ENCODE data around the gene SEMA5B.
A peak's percentile ranks its signal among the peaks of the same experiment; 100 is the strongest.

SEMA5B gene

DNA sequence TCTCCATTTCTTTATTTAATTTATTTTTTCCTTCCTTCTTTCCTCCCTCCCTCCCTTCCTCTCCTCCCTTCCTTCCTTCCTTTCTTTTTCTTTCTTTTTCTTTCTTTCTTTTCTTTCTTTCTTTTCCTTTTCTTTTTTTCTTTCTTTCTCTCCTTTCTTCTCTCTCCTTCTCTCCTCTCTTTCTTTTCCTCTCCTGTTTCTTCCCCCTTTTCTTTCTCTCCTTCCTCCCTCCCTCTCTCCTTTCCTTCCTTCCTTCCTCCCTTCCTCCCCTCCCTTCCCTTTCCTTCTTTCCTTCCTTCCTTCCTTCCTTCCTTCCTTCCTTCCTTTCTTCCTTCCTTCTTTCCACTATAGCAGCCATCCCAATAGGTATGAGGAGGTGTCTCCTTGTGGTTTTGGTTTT, 32.5 kb upstream of the SEMA5B start:
- DNase-seq (ENCODE audit: insufficient read length, low spot score) = no peak
- FAIRE-seq = no peak

DNA sequence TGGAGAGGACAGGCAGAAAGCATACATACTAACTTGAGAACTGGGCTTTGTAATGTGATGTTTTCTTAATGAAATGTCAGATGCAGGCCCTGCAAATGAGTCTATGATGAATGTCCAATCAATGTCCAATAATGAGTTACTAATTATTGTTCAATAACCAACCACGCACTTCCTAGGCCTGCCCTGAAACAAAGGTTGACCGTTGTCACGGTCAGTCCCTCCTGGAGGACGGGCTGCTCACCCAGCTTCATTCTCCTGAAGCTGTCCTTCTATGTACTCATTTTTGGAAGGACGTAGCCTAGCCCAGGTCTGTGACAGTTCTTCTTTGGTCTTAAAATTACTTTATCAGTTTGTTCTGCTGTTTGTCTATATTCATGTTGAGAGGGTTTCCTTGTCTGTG, 30.9 kb upstream of the SEMA5B start:
- no peak for FAIRE-seq
- no peak for DNase-seq (ENCODE audit: insufficient read length, low spot score)

DNA sequence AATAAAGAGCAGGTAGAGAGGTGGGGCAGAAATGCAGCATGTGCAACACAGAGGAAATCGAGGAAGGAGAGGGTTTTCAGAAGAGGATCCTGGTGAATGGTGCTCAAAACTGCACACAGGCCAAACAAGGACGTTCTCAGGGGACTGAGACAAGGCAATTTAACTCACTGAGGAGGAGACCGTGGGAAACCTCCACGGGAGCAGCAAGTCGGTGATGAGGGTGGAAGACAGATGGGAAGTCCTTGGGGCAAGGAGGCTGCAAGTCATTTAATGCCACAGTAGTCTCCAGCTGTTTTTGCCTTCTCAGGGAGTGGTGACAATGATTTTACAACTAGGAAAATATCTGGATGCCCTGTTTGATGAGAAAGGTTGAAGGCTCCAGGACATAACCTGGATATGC, 27.8 kb upstream of the SEMA5B start:
- FAIRE-seq (no peak), DNase-seq (ENCODE audit: insufficient read length, low spot score) (no peak)

DNA sequence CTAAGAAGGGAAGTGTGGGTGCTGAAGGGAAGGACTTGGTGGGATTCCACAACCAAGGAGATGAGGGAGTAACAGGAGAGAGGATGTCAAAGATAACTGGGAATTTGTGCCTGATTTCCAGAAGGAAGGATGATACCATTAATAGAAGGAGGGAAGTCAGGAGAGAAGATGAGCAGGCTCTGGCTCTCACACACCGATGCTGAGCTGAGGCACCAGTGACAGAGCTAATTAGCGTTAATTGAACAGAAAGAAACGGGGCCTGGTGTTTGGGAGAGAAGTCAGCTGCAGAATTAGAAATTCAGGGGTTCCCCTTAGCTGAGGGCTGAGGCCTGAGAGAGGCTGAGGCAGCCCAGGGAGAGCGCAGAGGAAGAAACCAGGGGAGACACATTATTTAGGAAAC, 27.4 kb upstream of the SEMA5B start:
- FAIRE-seq = no peak
- no peak for DNase-seq (ENCODE audit: insufficient read length, low spot score)

DNA sequence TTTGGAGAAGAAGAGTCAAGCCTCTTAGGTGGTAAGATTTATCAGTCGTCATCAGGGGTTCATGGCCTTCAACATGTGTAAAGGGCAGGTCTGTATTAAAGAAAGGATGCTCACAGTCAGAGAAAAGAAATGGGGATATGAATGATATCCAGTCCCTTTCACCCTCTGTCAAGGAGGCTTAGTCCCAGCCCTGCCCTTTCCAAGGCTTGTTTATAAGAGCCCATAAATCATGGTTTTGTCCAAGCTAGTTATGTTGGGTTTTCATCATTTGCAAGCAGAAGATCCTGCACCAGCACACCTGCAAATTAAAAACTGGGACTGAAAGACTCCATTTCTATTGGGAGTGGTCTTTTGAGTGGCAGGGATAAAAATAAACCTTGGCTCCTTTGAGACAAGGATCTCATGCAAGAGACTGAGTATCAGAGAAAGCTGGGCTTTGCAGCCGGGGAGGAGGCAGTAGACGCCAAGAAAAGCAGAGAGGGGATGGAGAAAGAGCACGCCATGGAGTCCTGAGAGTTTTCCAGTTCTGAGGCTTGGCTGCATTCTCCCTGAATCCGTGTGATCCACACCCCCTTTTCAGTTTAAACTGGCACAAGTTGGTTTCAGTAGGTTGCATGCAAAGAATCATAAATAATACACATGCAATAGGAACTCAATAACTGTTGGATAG, 26.7 kb upstream of the SEMA5B start:
- DNase-seq (ENCODE audit: insufficient read length, low spot score) (no peak), FAIRE-seq (no peak)

DNA sequence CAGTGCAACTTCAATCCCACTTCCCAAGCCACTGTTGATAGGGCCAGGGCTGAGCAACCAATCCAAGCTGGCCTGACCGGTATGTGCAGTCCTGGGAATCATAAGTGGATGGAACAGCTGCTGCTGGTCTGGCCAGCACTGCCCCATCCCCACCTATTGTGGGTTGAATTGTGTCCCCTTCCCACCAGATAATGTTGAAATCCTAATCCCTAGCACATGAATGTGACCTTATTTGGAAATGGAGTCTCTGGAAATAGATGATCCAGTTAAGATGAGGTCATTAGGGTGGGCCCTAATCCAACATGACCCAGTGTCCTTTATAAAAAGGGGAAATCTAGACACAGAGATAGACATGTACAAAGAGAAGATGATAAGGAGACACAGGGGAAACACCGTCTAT, 25.5 kb upstream of the SEMA5B start:
- no peak for FAIRE-seq

DNA sequence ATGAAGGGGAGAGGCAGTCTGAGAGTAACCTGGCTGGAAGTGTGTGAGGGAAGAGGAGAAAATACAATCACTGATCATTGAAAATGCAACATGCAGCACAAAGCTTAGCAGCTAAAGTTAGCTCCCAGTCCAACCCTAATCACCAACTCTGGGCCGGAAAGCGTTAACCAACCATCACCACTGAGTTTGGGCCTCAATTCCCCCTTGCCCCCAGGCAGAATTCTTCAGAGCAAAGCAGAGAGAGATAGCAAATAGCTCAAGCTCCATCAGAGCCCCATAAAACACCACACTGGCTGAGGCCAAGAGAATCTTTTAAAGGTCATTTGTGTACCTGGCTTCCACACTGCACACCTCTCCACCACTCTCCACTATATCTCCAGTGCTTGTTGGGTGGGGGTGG, 23.1 kb upstream of the SEMA5B start:
- DNase-seq (ENCODE audit: insufficient read length, low spot score) = no peak
- FAIRE-seq = no peak

More for the DNA sequence above, 25.5 kb upstream of the SEMA5B start:
- DNase-seq (ENCODE audit: insufficient read length, low spot score) = no peak

DNA sequence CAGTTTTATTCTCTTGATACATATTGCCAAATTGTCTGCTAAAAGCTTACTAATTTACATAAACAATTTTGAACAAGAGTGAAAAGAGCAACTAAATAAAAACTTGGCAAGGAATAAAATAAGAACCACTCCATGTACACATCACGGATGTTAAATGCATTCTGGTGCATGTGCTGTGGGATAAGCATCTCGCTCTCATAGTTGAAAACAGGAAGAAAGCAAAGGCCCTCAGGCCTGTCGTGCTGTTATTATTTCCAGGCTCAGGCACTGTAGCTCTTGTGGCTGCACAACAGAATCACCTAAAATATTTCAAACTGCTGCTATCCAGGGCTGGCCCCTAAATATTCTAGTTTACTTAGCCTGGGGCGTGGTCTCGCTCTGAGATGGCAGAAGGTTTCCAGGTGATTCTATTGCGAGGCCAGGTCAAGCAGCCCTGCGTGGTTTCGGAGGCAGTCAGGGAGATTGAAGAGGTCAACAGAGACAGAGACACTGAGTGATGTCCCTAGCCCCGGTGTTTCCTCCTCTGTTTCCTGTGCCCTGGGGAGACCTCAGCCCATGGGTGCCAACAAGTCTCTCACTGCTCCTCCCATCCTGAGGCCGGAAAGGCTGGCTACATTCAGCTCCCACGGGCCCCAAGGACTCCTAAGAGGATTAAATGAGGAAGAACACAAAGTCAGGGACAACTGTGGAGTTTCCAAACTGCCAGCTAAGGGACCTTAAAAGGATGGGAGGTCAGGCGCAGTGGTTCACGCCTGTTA, 21.1 kb upstream of the SEMA5B start:
- FAIRE-seq (no peak), DNase-seq (ENCODE audit: insufficient read length, low spot score) (no peak)

DNA sequence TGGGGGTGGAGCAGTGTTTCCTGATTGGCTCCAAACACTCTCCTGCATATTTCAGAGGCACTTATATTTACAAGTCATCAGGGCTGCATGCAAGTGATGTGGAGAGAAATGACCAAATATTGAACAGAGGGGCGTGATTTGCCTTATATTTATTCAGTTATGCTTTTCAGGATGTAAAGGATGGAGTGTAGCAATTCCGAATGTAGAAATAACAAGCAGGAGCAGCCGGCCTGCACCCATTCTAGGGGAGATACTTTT, 19.4 kb upstream of the SEMA5B start:
- no peak for FAIRE-seq
- no peak for DNase-seq (ENCODE audit: insufficient read length, low spot score)

DNA sequence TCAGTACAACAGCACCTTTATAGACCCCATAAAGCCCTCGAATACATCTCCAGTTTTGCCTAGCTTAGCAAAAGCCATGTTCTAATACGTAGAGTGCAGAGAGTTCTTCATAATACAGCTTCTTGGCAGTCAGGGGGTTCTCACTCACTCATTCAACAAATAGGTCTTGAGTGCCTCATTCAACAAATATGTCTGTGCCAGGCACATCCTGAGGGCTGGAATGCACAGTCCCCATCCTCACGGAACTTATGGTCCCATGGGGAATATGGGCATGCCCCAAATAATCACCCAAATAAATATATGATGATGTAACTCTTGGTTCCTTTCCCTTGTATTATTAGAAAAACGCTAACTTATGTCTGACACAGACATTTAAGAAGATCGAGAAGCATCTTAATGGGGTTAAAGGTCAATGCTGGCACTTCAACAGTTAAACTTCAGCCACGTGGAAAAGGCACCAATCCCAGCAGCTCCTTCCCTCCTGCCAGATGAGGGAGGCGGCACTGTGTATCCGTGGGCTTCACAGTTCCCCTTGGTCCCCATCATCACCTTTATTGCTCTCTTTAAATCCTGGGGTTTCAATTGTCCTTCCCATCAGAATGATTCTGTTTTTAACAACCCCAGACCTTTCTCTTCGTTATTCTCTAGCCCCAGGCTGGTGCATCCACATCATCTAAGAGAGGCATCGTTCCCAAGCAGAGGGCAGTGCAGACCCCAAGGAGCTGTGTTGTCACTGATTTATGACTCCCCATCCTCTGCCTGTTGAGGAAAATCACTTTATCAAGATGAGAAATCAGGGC, 18.9 kb upstream of the SEMA5B start:
- FAIRE-seq (no peak), DNase-seq (ENCODE audit: insufficient read length, low spot score) (no peak)

DNA sequence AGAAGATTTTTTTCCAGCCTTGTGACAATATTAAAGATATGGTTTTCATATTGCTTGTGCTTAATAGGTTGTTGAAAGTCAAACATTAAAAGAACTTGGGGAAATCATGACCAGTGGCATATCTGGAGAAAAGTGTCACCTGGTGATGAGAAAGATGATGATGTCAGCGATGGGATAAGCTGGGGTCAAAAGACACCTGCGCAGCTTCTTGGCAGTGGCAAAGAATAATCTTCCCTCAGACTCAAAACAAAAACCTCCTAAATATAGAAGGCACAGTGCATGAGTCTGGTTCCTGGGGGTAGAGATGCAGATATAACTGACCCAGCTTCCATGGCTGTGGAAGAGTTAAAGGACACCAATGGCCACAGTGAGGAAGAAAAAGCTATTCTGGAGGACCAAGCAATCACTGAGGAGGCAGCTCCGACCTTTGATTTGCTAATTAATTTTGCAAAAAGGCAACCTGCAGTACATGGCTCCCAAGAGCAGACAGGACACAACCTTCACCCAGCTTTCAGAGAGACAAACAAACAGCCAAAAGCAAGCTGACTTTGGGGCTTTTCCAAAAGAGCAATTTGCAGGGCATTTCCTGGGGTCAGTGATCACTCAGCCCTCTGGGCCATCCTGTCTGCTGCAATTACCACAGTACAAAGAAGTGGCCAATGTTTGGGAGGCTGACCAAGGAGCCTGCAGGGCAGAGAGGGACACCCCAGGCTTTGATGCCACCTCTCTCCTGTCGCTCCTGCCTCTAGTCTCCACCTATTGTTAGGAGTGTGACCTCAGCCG, 17.6 kb upstream of the SEMA5B start:
- no peak for FAIRE-seq

DNA sequence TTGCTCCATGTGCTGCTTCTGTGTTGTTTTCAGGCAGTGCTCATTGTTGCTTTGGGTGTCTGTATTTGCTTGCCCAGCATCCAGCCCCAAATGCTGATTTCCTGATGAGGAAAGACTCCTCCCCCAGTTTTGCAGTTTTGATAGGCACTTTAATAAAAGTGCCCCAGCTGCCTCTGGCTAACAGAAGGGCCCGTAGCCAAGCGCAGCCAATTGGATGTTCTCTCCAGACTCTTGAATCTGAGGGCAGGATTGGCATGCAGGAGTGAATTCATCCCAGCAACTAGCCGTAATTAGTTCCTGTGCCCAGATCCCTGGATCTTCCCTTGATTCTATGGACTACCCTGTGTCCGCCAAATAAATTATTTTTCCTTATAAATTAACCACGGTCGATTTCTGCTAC, 14.8 kb upstream of the SEMA5B start:
- no peak for DNase-seq (ENCODE audit: insufficient read length, low spot score)
- FAIRE-seq = no peak

More for the DNA sequence above, 17.6 kb upstream of the SEMA5B start:
- DNase-seq (ENCODE audit: insufficient read length, low spot score) = no peak

DNA sequence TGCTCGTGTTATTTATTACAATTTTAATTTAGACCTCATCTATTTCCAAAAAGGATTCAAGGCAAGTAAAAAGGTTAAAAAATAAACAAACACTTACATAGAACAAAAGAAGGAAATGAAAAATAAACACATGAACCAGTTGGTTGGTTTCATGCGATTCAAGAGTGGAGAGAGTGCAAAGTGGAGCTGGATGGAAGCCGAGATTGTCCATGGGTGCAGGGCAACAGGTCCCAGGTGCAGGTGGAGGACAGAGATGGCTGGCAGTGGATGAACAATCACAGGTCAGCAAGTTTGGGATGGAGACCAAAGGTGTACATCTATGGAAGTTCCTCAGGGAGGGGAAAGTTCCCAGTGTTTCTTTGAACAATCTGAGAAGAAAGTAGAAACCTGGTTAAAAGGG, 11.6 kb upstream of the SEMA5B start:
- DNase-seq (ENCODE audit: insufficient read length, low spot score) = no peak
- FAIRE-seq = no peak

DNA sequence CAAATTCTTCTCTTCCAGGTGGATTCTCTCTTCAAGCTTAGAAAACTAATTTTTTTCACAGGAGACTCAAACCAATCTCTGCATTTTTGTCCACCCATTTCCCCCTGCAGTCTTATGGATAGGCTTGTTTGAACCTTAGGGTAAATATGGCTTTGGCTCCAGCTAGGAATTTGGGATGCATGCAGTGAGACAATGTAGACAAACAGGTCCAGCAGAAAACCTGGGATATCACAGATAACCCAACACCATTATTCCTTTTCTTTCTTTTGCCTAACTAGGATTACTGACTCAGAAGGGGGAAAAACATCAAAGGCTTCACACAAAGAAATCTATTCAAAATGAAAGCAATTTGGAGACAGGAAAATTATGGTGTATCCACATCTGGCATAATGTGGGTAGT, 11.2 kb upstream of the SEMA5B start:
- DNase-seq (ENCODE audit: insufficient read length, low spot score) (no peak), FAIRE-seq (no peak)

DNA sequence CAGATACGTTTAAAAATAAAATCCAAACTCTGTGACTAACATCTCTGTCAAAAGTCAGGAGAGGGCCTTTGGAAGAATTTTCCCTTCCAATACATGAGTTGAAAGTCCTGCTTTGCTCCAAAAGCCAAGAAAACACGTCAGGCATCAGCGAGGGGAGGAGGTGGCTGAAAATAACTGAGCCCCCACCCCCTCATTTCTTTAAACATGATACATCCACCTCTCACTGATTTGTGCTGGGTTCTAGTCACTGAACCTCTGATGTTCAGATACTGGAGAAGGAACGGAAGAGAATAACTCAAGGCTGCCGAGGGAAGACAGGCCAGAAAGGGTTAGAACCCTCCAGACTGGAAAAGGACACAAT, 9.4 kb upstream of the SEMA5B start:
- no peak for DNase-seq (ENCODE audit: insufficient read length, low spot score)
- FAIRE-seq = no peak

DNA sequence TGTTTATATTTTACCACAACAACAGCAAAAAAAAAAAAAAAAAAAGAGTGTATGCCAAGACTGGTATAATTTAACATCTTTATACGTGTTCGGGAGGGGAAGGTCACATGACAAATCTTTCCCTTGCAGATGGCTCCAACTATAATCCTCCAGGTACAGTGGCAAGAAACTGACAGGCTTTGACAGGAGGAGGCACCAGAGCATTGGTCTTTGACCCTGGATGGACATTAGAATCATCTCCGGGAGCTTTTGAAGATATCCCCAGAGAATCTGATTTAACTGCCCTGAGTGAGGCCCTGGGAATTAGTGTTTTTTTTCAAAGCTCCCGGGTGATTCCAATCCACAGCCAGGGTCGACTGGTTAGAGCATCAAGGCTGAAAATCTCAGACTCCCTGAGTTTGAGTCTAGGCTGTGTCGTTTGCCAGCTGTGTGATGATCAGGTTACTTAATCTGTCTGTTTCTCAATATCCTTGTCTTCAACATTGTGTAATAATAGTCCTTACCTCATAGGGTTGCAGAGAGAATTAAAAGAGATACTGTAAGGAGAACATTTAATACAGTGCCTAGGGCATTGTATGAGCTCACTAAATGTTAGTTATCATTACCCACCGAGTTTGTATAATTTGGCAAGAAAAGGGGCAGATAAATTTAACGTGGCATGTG, 8.9 kb upstream of the SEMA5B start:
- DNase-seq (ENCODE audit: insufficient read length, low spot score) = no peak
- peak; percentile 26 for FAIRE-seq

DNA sequence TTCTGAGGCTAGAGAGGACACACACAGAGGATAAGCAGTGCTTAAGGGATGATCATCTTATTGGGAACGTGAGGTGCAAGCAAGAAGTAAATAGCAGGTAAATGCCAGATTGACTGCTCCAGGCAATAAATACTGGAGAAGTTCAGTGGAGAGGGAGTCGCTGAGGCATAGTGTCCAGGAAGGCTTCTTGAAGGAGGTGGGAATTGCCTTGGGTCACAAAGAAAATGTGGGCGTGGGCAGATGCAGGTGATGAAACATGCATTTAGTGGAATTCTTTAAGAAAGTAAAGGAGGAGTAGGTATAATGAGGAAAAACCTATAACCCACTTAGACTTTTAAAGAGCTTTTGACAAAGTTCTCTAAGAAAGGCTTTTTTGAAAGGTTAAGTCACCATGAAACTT, 7.4 kb upstream of the SEMA5B start:
- DNase-seq (ENCODE audit: insufficient read length, low spot score) (no peak), FAIRE-seq (no peak)

DNA sequence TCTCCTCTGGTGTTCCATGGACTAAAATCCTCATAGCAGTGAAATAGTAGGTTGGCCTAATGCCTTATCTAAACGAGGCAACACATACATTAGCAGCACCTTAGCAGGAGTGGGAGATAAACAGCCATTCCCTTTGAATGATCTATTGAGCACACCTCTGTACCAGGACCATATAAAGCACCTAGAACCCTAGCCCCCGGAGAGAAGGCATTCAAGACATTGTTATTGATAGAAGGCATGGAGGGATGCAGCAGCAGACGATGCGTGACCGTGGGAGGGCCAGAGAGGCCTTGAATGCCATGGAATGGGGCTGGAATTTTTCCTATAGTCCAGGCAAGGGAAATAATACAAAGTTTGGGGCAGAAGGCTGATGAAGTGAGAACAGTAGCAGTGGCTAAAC, 6.6 kb upstream of the SEMA5B start:
- DNase-seq (ENCODE audit: insufficient read length, low spot score) = no peak
- FAIRE-seq = no peak

DNA sequence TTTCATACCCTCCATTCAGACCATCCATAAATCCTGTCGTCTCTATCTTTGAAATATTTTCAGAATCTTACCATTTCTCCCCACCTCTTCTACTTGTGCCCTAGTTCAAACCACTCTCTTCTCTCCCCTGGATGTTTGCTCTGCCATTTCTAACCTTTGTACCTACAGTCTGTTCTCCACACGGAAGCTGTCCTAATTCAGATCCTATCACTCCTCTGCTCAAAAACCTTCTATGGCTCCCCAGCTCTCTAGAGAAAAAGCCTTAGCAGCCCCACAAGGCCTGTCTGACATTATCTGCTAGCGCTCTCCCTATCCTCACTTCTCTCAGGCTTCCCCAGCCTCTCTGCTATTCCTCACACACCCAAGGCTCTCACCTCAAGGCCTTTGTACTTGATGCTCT, 4.5 kb upstream of the SEMA5B start:
- DNase-seq (ENCODE audit: insufficient read length, low spot score) = no peak
- FAIRE-seq = no peak

DNA sequence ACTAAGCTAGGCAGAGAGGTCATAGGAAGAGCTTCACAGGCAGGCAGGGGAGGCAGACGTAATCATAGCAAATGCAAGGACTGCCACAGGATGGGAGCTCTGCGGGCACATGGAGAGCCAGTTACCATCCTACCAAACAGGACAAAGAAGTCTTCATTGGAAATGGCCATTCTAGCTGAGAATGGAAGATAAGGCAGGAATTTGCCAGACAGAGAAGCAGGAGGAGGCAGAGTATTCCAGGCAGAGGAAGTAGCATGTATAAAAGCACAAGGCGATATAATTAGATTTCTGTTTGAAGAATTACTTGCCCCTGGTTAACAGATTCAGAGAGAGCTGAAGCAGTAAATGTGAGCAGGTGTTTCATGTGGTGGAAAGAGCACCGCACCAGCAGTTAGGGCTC, 3.5 kb upstream of the SEMA5B start:
- DNase-seq (ENCODE audit: insufficient read length, low spot score) = no peak
- FAIRE-seq = no peak
